Mesodermal cell (in vitro differentiated cells): ENCODE results near the gene GRID1. TPM values are rescaled to one million over a fixed set of nuclear protein-coding genes. Genes with fewer than 3 reads are reported as not detected.

ENCODE experiments used
- H3K27ac ChIP-seq: 2 replicates; pipeline ENCODE4 v1.7.0; 2013; ENCODE audit warnings: mild to moderate bottlenecking, low read depth, low read length, moderate library complexity; ENCODE audit not compliant: severe bottlenecking
- H3K36me3 ChIP-seq: 2 replicates; pipeline ENCODE4 v1.7.1; 2013; ENCODE audit warnings: mild to moderate bottlenecking, low read length, moderate library complexity; ENCODE audit not compliant: control insufficient read depth, insufficient read depth
- H3K4me1 ChIP-seq: one replicate; pipeline ENCODE4 v1.7.1; 2013; ENCODE audit warnings: mild to moderate bottlenecking, low read length; ENCODE audit not compliant: insufficient read depth, control insufficient read depth, poor library complexity, severe bottlenecking
- H3K4me3 ChIP-seq: 2 replicates; pipeline ENCODE4 v1.7.0; 2013; ENCODE audit warnings: low read length, control low read depth, mild to moderate bottlenecking; ENCODE audit not compliant: insufficient read depth, poor library complexity, severe bottlenecking; ENCODE audit errors: extremely low read depth
- H3K9me3 ChIP-seq: 2 replicates; pipeline ENCODE4 v1.7.1; 2013; ENCODE audit warnings: mild to moderate bottlenecking, low read length, moderate library complexity; ENCODE audit not compliant: control insufficient read depth
- WGBS, 2 experiments: methylation state at CpG; one replicate each; pipeline ENCODE4 v1.1.5; 2013; ENCODE audit warnings: missing lambda C conversion rate in 2 of 2; ENCODE audit not compliant: insufficient coverage in 2 of 2; 5-methylcytosine and 5-hydroxymethylcytosine counted together
- polyA plus RNA-seq, 2 experiments: library from polyadenylated mRNA; stranded (reverse); fragments of 50-300 nt; gene quantifications; one replicate each; pipeline ENCODE4 v1.2.3, GENCODE V29; 2013

GRID1 gene
- 1.2 TPM for polyA plus RNA-seq (2013, experiment 1 of 2)
- 0.71 TPM for polyA plus RNA-seq (2013, experiment 2 of 2)

DNA sequence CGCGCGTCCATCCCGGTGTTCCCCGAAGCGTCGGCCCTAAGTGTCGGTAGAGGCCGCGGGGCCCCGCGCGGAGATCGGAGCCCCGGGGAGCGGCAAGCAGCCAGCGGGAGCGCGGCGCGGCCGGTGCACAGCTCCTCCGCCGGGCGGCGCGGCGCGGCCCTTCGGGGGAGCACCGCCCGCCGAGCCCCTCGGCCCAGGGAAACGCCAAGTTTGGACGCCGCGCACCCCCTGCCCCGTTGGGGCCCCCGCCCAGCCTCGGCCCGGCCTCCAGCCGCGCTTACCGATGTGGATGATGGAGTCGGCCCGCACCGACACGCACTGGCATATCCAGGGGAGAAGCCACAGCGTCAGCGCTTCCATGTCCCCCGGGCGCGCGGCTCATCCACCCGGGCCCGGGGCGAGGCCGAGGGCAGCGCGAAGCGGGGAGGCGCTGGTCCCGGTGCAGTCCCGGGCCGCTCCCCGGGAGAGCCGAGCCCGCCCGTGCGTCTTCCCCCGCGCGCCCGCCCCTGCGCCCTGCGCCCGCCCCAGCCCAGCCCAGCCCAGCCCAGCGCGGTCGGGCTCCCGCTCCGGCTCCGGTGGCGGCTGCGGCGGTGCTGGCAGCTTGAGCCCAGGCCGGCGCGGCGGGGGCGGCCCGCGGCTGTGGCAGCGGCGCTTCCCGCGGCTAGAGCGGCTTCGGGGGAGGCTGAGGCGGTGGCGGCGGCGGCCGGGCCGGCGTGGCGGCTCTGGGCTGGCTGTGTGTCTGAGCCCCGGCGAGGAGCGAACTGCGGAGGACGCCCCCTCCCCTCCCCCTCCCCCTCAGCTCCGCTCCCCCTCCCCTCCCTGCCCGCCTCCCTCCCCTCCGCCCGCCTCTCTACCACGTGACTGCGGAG lies at the start of gene GRID1:
Gene GRID1, minus strand, starts transcription at position 763 of the 869 bp plus-strand sequence.
- H3K27ac ChIP-seq = no peak within 1 kb of the TSS
- no peaks in the 10 kb centered on the region for H3K9me3 ChIP-seq
- H3K36me3 ChIP-seq = no peaks in the 10 kb centered on the region
- H3K4me1 ChIP-seq = peaks cover 3% of the 10 kb centered on the region
- 1% methylated on average over 52 to 81 of the region's 119 CpGs for WGBS, 2 experiments
- H3K4me3 ChIP-seq = peak within 1 kb of the TSS; percentile 33

DNA sequence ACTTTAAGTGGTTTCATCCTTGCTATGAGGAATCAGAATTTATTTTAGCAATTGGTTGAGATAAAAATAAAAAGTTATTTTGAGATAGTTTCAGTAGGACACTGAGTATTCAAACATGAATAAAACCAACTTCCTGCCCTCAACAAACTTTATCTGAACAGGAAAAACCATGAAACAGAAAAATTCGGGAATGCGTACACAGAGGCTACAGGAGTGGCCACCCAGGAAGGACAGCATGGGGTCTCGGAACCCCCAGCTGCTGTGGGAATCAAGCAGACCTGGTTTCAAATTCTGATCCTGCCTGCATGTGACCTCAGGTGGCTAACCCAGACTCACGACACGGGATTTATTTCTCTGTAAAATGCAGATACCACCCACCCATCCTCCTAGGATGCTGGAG lies 49.0 kb upstream of the GRID1 start:
- Histone ChIP-seq H3K4me3 (no peak overlapping the region), H3K9me3 (peaks cover 2% of the 10 kb centered on the region), H3K27ac (no peak overlapping the region), H3K36me3 (no peaks in the 10 kb centered on the region), H3K4me1 (peaks cover 2% of the 10 kb centered on the region)
- 82 to 84% methylated on average over 3 of the region's 5 CpGs for WGBS, 2 experiments

DNA sequence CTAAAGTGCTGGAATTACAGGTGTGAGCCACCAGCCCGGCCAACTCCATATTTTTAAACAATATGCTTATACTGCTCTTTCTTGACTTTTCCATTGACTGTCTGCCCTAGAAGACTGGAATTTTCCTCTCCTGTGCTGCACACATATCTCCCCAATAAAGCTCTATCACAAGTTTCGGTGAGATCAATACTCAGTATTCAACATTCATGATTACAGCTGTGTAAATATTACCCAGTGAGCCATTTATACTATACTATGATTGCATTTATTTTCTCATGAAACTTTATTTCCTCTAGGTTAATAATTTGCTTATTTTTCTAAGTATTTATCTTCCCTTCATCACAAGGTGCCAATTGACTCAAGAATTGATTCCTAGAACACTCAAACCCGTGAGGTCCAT lies 48.5 kb upstream of the GRID1 start:
- 85 to 89% methylated on average over 1 of the region's 3 CpGs for WGBS, 2 experiments
- peaks cover 2% of the 10 kb centered on the region for H3K4me1 ChIP-seq
- H3K4me3 ChIP-seq = no peak overlapping the region
- no peak overlapping the region for H3K27ac ChIP-seq
- peaks cover 3% of the 10 kb centered on the region for H3K9me3 ChIP-seq
- no peaks in the 10 kb centered on the region for H3K36me3 ChIP-seq

DNA sequence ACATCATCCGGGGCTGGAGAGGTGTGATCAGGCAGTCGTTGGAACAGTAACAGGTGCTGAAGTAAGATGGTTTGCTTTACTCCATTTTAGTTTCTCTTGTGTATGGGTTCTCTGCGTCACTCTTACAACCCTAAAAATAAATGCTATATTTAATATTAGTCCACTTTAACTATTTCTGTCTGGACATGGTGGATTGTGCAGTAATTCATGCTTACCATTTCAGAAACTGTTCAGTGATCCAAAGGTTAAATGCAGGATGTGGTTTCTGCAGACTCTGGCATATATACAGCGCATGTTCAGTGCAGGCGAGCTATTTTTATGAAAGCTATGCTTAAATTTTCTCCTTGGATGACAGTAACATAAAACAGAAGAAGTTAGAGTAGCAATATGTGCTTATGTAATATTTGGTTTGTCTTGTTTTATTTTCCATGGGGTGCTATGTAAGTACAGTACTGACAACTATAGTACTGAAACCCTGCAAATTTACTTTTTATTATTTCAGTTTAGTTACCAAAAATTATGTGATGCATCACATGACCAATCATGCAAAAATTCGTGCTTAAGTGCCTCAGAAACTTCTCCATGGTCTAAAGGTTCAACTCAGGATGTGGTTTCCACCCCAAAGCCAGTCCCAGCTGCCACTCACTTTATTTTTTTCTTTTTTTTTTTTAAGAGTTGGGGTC lies 46.6 kb upstream of the GRID1 start:
- no peaks in the 10 kb centered on the region for H3K36me3 ChIP-seq
- peaks cover 3% of the 10 kb centered on the region for H3K9me3 ChIP-seq
- peaks cover 2% of the 10 kb centered on the region for H3K4me1 ChIP-seq
- no peak overlapping the region for H3K27ac ChIP-seq
- H3K4me3 ChIP-seq = no peak overlapping the region
- whole genome bisulfite sequencing, 2 experiments = 67 to 75% methylated on average over 1 to 3 of the region's 6 CpGs

DNA sequence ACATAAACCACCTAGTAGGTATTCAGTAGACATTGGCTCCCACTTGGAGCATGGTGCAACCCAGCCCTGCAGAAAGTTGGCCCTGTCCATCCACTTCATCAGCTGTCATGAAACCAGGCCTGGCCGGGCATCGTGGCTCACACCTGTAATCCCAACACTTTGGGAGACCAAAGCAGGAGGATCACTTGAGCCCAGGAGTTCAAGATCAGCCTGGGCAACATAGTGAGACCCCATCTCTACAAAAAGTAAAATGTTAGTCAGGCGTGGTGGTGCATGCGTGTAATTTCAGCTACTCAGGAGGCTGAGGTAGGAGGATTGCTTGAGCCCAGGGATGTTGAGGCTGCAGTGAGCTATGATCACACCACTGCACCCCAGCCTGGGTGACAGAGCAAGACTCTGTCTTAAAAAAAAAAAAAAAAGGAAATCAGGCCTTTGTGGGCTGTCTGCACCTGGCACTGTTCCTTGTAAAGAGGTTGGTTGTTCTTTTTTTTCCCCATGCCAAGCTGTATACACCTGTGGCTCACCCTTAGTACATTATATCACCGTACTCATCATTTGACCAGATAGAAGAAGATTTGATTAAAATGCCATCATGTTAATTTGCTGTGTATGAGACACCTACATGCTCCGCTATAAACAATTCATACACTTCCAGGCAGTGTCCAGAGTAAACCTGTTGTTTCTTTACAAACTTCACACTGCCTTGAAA lies 45.4 kb upstream of the GRID1 start:
- H3K27ac ChIP-seq = peak overlapping the region; percentile 67
- H3K4me3 ChIP-seq = no peak overlapping the region
- H3K9me3 ChIP-seq = peaks cover 3% of the 10 kb centered on the region
- WGBS, 2 experiments = 88 to 96% methylated on average over 3 to 4 of the region's 6 CpGs
- no peaks in the 10 kb centered on the region for H3K36me3 ChIP-seq
- peaks cover 2% of the 10 kb centered on the region for H3K4me1 ChIP-seq

DNA sequence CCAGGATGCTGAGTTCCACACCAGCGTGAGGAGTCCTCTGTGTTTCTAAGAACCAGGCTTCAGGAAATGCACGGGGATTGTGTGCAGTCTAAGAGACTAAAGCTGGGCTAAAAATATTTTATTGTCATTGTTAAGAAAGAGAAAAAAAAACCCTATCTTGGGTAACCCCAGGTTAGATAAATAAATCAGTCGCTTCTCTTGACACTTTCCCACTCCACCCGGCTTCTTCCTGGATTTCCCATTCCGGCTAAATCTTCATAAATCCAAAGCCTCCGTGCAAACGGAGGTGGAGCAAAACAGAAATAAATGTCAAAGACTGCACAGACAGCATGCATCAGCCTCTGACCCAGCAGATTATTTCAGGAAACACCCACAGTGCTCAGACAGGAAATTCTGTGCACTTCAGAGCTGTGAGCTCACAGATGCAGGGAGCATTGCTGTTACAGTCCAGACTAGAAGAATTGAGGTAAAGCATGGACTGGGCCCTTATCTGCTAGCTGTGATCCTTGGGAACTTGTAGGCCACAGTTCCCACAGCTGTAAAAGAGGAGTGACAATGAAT lies 44.8 kb upstream of the GRID1 start:
- H3K4me3 ChIP-seq = no peak overlapping the region
- peaks cover 3% of the 10 kb centered on the region for H3K9me3 ChIP-seq
- H3K36me3 ChIP-seq = no peaks in the 10 kb centered on the region
- H3K27ac ChIP-seq = peak overlapping the region; percentile 67
- peaks cover 2% of the 10 kb centered on the region for H3K4me1 ChIP-seq
- WGBS, 2 experiments = 86 to 89% methylated on average over 5 of the region's 7 CpGs

DNA sequence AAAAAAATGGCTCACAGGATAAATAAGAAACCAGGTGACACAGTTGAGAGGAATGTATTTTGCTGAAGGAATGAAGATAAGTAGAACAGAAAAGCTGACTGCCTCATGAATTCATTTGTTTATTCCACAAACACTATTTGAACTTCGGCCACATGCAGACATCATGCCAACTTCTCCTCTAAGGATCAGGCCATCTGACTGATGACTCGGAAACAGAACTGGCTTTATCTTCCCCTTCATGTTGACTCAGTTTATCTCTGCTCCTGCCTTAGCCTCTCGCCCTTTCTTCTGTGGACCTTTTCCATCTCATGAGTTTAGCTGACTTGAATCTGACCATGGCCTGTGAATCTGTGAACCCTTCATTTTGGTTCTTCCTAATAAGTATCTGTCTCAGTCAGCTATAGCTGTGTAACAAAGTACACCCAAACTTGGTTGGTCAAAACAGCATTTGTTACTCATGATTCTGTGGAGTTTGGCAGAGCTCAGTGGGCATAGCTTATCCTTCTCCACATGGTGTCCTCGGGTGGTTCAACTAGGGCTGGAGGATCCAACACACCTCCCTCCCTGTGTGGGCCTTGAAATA lies 44.0 kb upstream of the GRID1 start:
- Histone ChIP-seq H3K4me1 (peaks cover 2% of the 10 kb centered on the region), H3K27ac (peak overlapping the region; percentile 29), H3K9me3 (peaks cover 3% of the 10 kb centered on the region), H3K4me3 (no peak overlapping the region), H3K36me3 (no peaks in the 10 kb centered on the region)
- 98 to 100% methylated on average over 4 of the region's 4 CpGs for WGBS, 2 experiments

DNA sequence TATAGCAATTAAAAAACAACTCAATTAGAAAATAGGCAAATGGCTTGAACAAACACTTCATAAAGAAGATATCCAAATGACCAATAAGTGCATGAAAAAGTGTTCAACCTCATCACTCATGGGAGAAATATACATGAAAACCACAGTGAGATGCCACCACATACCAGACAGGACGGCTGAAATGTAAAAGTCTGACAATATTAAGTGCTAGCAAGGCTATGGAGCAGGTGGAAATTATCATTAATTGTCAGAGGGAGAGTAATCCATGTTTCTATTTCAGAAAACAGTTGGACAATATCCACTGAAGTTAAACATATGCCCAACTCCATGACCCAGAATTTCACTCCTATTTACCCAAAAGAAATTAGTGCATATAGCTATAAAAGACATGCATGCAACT lies 42.6 kb upstream of the GRID1 start:
- WGBS, 2 experiments = 80% methylated on average over 1 of the region's 1 CpG; no CpG with 5 or more reads in 1 of the 2 experiments
- H3K4me3 ChIP-seq = no peak overlapping the region
- H3K36me3 ChIP-seq = no peaks in the 10 kb centered on the region
- peaks cover 2% of the 10 kb centered on the region for H3K4me1 ChIP-seq
- no peak overlapping the region for H3K27ac ChIP-seq
- H3K9me3 ChIP-seq = peaks cover 3% of the 10 kb centered on the region

DNA sequence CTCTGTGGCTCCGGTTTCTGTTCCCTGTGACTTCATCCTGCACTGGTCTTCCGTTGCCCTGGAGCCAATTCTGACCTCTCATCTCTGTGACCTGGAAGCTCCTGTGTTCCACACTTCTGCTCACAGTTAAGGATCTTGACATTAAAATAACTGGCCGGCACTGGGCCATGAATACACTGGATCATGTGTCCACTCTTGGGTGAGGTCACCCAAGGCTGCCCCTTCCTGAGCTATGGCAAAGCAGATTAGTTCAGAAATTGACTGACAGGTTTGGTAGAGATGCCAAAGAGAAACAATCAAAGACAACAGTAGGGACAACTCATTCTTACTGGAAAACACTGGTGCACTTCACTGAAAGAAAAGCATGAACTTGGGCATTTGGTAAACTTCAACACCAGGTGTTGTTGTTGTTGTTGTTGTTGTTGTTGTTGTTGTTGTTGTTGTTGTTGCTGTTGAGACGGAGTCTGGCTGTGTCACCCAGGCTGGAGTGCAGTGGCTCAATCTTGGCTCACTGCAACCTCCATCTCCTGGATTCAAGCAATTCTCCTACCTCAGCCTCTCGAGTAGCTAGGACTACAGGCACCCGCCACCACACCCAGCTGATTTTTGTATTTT lies 36.7 kb upstream of the GRID1 start:
- Histone ChIP-seq H3K27ac (no peak overlapping the region), H3K4me3 (no peak overlapping the region), H3K36me3 (no peaks in the 10 kb centered on the region), H3K4me1 (no peaks in the 10 kb centered on the region), H3K9me3 (no peaks in the 10 kb centered on the region)
- 69 to 85% methylated on average over 3 of the region's 6 CpGs for WGBS, 2 experiments
